CD8-positive, alpha-beta memory T cell (primary cell): ENCODE measurements around the gene SRBD1. TPM values are rescaled to one million over a fixed set of nuclear protein-coding genes. Genes with fewer than 3 reads are reported as not detected.

Experiments used
- CTCF ChIA-PET: fragments of 350-600 bp; sonication (Branson Sonifier 250); formaldehyde crosslinking; loops from one replicate; lab custom pipeline; 2021; ENCODE audit warnings: antibody characterized with exemption; lab: Charles Lee
- POLR2A ChIA-PET: fragments of 350-600 bp; sonication (Branson Sonifier 250); formaldehyde crosslinking; loops from one replicate; lab custom pipeline; 2021; ENCODE audit warnings: antibody characterized with exemption; lab: Charles Lee
- DNase-seq, 5 donors: peaks; one replicate each; pipeline versions ENCODE4 v3.0.0 to v3.0.0-alpha.2; 2020 to 2022; ENCODE audit warnings: mixed read lengths in 1 of 5
- H3K27ac ChIP-seq: one replicate; pipeline ENCODE4 v1.7.0; 2013; ENCODE audit warnings: low read depth, mild to moderate bottlenecking, low read length, moderate library complexity
- H3K27me3 ChIP-seq: 2 replicates; pipeline ENCODE4 v1.7.0; 2013; ENCODE audit warnings: low read length, mild to moderate bottlenecking; ENCODE audit not compliant: insufficient read depth, poor library complexity, severe bottlenecking
- H3K36me3 ChIP-seq: 2 replicates; pipeline ENCODE4 v1.7.0; 2013; ENCODE audit warnings: mild to moderate bottlenecking, low read length, moderate library complexity; ENCODE audit not compliant: insufficient read depth
- H3K4me1 ChIP-seq: 2 replicates; pipeline ENCODE4 v1.7.0; 2013; ENCODE audit warnings: mild to moderate bottlenecking, low read length, moderate library complexity; ENCODE audit not compliant: insufficient read depth
- H3K4me3 ChIP-seq: 2 replicates; pipeline ENCODE4 v1.7.0; 2013; ENCODE audit warnings: mild to moderate bottlenecking, low read length
- H3K9me3 ChIP-seq: 2 replicates; pipeline ENCODE4 v1.7.0; 2013; ENCODE audit warnings: mild to moderate bottlenecking, low read length
- H3K27ac Mint-ChIP-seq, 8 donors: one replicate each; pipeline ENCODE4 v1.8.0; 2020 to 2021; ENCODE audit warnings: mixed read lengths in 8 of 8, mild to moderate bottlenecking in 6 of 8, inconsistent platforms in 3 of 8, moderate library complexity in 3 of 8
- H3K27me3 Mint-ChIP-seq, 2 donors: one replicate each; pipeline ENCODE4 v1.8.0; 2020 to 2021; ENCODE audit warnings: mixed read lengths in 2 of 2, mild to moderate bottlenecking in 1 of 2, moderate library complexity in 1 of 2
- H3K36me3 Mint-ChIP-seq, 3 donors: one replicate each; pipeline ENCODE4 v1.8.0; 2020 to 2021; ENCODE audit warnings: mixed read lengths in 3 of 3, inconsistent platforms in 1 of 3, mild to moderate bottlenecking in 1 of 3
- H3K4me1 Mint-ChIP-seq, 3 donors: one replicate each; pipeline ENCODE4 v1.8.0; 2020 to 2021; ENCODE audit warnings: mixed read lengths in 3 of 3, inconsistent platforms in 1 of 3, mild to moderate bottlenecking in 1 of 3
- H3K4me3 Mint-ChIP-seq, 7 donors: one replicate each; pipeline ENCODE4 v1.8.0; 2020 to 2021; ENCODE audit warnings: mixed read lengths in 7 of 7, mild to moderate bottlenecking in 6 of 7, moderate library complexity in 4 of 7, inconsistent platforms in 2 of 7
- H3K9me3 Mint-ChIP-seq, 5 donors: one replicate each; pipeline ENCODE4 v1.8.0; 2020 to 2022; ENCODE audit warnings: mixed read lengths in 5 of 5, mild to moderate bottlenecking in 3 of 5, moderate library complexity in 2 of 5, inconsistent platforms in 1 of 5
- polyA plus RNA-seq: library from polyadenylated mRNA; unstranded; fragments of 300-500 nt; fragmentation: Illumina TruSeq; gene quantifications from one replicate; pipeline ENCODE4 v1.2.3, GENCODE V29; 2021
- total RNA-seq, 2 experiments: library from RNA; stranded (reverse); gene quantifications; one replicate each; pipeline ENCODE4 v1.2.3, GENCODE V29; 2021

SRBD1 gene
- total and polyA plus RNA-seq, 3 experiments from 2014 or later: 12.7 to 18.9 (median 18.1) TPM

DNA sequence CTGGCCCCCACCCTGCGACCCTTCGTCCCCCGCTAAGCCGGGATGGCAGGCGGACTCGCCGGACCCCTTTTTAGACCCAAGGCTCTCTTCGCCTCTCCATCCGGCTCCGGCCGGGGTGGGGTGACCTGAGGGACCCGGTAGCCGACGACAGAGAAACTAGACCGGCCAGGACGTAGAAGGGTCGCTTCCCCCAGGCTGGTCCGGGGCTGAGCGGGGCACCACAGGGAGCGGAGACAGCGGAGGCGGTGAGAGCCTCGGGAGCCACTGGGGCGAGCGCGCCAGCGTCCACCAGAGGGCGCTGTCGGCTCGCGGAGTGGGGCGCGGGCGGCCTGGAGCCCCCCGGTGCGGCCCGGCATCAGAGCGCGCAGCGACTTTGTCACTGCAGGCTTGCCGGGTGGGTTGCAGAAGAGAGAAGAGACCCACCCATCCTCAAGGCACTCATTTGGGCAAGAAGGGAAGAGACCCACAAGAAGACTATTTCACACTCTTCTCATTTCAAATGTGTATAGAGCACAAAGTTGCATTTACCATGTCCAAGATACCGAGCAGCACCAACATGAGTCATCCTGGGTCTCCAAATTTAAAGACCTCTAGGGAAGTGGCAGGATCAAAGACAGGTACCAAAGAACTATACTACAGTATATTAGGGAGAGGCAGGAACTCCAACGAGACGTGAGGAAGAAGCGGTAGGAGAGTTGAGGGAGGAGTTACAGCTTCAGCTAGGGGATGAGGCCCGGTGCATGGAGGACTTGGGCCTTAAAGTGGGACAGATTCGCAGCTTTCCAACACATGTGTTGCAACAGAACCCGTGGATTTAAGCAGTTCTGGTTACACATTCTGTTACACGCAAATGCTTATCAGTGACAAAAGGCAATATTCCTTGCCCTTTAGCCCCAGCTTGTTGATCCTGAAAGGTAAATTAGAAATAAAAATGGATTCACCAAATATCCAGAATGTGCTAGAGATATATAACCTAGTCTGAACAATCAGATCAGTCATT lies 32.8 kb upstream of the SRBD1 start:
- no peak overlapping the region for H3K27ac ChIP-seq
- no peaks in the 10 kb centered on the region for H3K36me3 ChIP-seq
- CTCF ChIA-PET: interaction anchor here (1.1 to 1.3 kb wide), 4 partner anchors 10 to 419 kb away, joined by 3 to 26 read pairs (median 3); no protein-coding TSS in a partner anchor
- Mint-ChIP-seq H3K27ac (peak overlapping the region in 1 of 8 donors; percentile 20), H3K9me3 (no peaks in the 10 kb centered on the region), H3K4me3 (peak overlapping the region in 6 of 7 donors; percentile 30 to 75 (median 56)), H3K36me3 (no peaks in the 10 kb centered on the region), H3K4me1 (peaks cover 0 to 12% (median 1%) of the 10 kb centered on the region in 3 donors), H3K27me3 (peaks cover 8 to 26% of the 10 kb centered on the region in 2 donors)
- POLR2A ChIA-PET: no interaction called here
- peak; percentile 64 to 76 (median 67) for DNase-seq
- H3K4me3 ChIP-seq: no peak overlapping the region
- H3K27me3 ChIP-seq: peaks cover 13% of the 10 kb centered on the region
- H3K9me3 ChIP-seq: no peaks in the 10 kb centered on the region
- H3K4me1 ChIP-seq: peaks cover 9% of the 10 kb centered on the region

DNA sequence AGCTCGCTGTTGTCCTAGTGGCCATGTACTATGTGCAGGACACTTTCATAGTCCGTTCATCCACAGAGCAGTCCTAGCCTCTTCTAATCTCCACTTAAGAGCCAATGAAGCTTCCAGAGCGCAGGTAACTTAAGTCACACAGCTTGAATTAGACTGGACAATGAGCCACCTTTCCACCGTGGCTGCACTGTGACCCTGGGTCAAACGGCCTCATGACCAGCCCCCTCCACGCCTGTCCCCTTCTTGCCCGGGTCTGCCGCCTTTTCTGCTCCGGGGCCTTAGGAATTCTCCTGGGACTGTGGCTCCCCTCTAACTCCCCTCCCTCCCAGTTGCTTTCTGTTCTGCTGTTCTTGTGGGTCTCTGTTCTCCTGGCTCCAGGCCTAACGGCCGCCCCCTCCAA lies 32.0 kb upstream of the SRBD1 start:
- H3K4me3 ChIP-seq: no peak overlapping the region
- Mint-ChIP-seq H3K9me3 (no peaks in the 10 kb centered on the region), H3K36me3 (no peaks in the 10 kb centered on the region), H3K27me3 (peaks cover 12 to 32% of the 10 kb centered on the region in 2 donors), H3K4me1 (peaks cover 0 to 12% (median 1%) of the 10 kb centered on the region in 3 donors), H3K27ac (peak overlapping the region in 1 of 8 donors; percentile 20), H3K4me3 (peak overlapping the region in 6 of 7 donors; percentile 30 to 75 (median 56))
- no peaks in the 10 kb centered on the region for H3K9me3 ChIP-seq
- H3K4me1 ChIP-seq: peaks cover 9% of the 10 kb centered on the region
- POLR2A ChIA-PET: no interaction called here
- H3K27ac ChIP-seq: no peak overlapping the region
- H3K36me3 ChIP-seq: no peaks in the 10 kb centered on the region
- DNase-seq: no peak
- H3K27me3 ChIP-seq: peaks cover 13% of the 10 kb centered on the region
- CTCF ChIA-PET: interaction anchor here (1.1 to 6.6 kb wide), 5 partner anchors 29 to 420 kb away, joined by 3 to 62 read pairs (median 4); no protein-coding TSS in a partner anchor

DNA sequence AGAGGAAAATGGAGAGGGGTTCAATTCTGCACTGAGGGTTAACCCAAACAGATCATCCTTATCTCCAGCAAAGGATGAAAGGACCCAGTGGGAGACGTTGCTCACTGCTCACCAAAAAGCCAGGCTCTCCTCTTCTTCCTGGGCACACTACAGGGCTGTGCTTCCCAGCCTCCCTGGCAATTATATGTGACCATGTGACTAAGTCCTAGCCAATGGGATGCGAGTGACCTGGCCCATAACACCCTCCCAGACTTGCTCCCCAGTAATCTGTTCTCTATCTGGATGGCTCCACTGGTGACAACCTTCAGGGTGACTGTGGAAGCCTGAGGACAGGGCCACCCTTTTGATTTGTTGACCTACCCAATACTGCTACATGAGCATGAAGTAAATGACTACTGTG lies 29.5 kb upstream of the SRBD1 start:
- ChIA-PET CTCF (interaction anchor here (2.0 to 6.6 kb wide), 2 partner anchors 12 to 139 kb away, joined by 5 to 62 read pairs; partner anchors contain the start of gene PRKCE), POLR2A (no interaction called here)
- Histone ChIP-seq H3K4me1 (peaks cover 9% of the 10 kb centered on the region), H3K27me3 (peaks cover 13% of the 10 kb centered on the region), H3K27ac (no peak overlapping the region), H3K9me3 (no peaks in the 10 kb centered on the region), H3K4me3 (no peak overlapping the region), H3K36me3 (no peaks in the 10 kb centered on the region)
- no peak overlapping the region for H3K4me3 Mint-ChIP-seq
- no peak for DNase-seq
- H3K27ac Mint-ChIP-seq: no peak overlapping the region
- H3K27me3 Mint-ChIP-seq: peaks cover 13 to 49% of the 10 kb centered on the region in 2 donors
- no peaks in the 10 kb centered on the region for H3K36me3 Mint-ChIP-seq
- H3K4me1 Mint-ChIP-seq: peaks cover 0 to 12% (median 1%) of the 10 kb centered on the region in 3 donors
- H3K9me3 Mint-ChIP-seq: no peaks in the 10 kb centered on the region

DNA sequence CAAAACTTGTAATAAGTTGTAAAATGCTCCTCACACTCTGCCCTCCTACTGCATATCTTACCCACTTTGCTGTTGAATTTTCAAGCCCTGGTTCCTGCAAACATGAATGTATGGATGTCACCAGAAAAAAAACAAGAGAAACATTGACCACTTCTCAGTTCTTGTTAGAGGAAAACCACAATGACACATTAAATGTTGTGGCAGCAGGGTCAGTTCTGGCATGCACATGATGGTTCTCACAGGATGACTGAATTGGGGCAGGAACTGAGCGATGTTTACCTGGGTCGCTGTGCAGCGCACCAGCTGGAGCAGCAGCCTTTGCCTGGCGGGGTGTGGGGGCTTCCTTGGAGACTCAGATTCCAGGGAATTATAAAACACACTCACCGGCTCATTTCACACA lies 26.4 kb upstream of the SRBD1 start:
- peaks cover 15 to 65% of the 10 kb centered on the region in 2 donors for H3K27me3 Mint-ChIP-seq
- POLR2A ChIA-PET: no interaction called here
- H3K36me3 Mint-ChIP-seq: no peaks in the 10 kb centered on the region

DNA sequence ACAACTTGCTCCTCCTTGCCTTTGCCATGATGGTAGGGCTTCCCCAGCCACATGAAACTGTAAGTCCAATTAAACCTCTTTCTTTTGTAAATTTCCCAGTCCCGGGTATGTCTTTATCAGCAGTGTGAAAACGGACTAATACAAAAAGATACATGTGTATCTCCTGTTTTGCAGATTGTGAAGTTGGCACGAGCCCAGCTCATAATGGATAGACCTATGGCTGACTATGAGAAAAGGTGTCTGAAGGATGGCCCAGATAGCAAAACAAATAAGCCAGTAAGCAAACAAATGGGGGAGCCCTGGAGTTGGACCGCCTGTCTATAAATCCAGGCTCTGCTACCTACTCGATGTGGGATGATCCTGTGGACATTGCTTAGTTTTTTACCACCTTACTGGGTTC lies 24.9 kb upstream of the SRBD1 start:
- no peak overlapping the region for H3K27ac Mint-ChIP-seq
- Histone ChIP-seq H3K4me3 (no peak overlapping the region), H3K36me3 (no peaks in the 10 kb centered on the region), H3K27ac (no peak overlapping the region), H3K9me3 (no peaks in the 10 kb centered on the region), H3K27me3 (peaks cover 4% of the 10 kb centered on the region), H3K4me1 (no peaks in the 10 kb centered on the region)
- H3K4me3 Mint-ChIP-seq: no peak overlapping the region
- peaks cover 12 to 66% of the 10 kb centered on the region in 2 donors for H3K27me3 Mint-ChIP-seq
- no peak for DNase-seq
- H3K36me3 Mint-ChIP-seq: no peaks in the 10 kb centered on the region
- no peaks in the 10 kb centered on the region for H3K9me3 Mint-ChIP-seq
- H3K4me1 Mint-ChIP-seq: no peaks in the 10 kb centered on the region
- ChIA-PET POLR2A (no interaction called here), CTCF (interaction anchor here (1.5 kb wide), 1 partner anchor 51 kb away, joined by 4 read pairs; no protein-coding TSS in a partner anchor)

More for the DNA sequence above, 26.4 kb upstream of the SRBD1 start:
- no peak overlapping the region for H3K27ac Mint-ChIP-seq
- Histone ChIP-seq H3K36me3 (no peaks in the 10 kb centered on the region), H3K4me3 (no peak overlapping the region), H3K27me3 (no peaks in the 10 kb centered on the region), H3K4me1 (no peaks in the 10 kb centered on the region), H3K9me3 (no peaks in the 10 kb centered on the region), H3K27ac (no peak overlapping the region)
- H3K4me1 Mint-ChIP-seq: no peaks in the 10 kb centered on the region
- H3K9me3 Mint-ChIP-seq: no peaks in the 10 kb centered on the region
- DNase-seq: no peak
- no peak overlapping the region for H3K4me3 Mint-ChIP-seq
- CTCF ChIA-PET: interaction anchor here (0.6 to 6.6 kb wide), 3 partner anchors 52 to 636 kb away, joined by 3 to 62 read pairs (median 4); no protein-coding TSS in a partner anchor

DNA sequence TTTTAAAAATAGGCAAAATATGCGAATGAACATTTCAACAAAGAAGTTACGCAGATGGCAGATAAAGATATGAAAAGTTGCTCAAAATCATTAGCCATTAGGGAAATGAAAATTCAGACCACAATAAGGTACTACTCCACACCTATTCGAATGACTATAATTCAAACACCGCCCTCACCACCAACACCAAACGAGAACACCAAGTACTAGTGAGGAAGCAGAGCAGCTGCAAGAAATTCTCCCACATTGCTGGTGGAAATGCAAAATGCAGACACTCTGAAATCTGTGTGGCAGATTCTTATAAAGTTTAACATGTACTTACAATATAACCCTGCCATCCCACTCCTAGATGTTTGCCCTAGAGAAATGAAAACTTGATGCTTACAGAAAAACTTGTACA lies 23.2 kb upstream of the SRBD1 start:
- H3K27me3 Mint-ChIP-seq: peaks cover 13 to 75% of the 10 kb centered on the region in 2 donors
- H3K4me1 Mint-ChIP-seq: no peaks in the 10 kb centered on the region

DNA sequence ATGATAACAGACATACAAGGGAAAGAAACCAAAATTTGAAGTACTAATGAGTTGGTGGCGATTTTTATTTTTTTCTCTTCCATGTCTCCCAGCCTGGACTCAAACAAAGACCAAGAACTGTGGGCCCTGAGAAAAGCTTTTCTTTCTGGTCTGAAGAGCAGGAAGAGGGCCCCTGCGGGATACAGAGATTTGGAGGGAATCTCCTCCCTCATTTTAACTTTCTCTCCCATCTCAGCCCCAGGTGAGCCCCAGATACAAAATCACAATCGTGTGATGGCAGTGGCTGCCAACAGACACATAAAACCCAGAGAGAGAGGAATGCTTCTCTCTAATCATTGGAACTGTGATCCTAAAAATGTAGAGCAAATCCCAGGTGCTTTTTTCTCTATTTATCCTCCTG lies 20.9 kb upstream of the SRBD1 start:
- peaks cover 0 to 2% (median 0%) of the 10 kb centered on the region in 3 donors for H3K36me3 Mint-ChIP-seq
- peaks cover 8 to 65% of the 10 kb centered on the region in 2 donors for H3K27me3 Mint-ChIP-seq
- H3K9me3 Mint-ChIP-seq: peaks cover 0 to 2% (median 0%) of the 10 kb centered on the region in 5 donors
- Histone ChIP-seq H3K27me3 (peaks cover 4% of the 10 kb centered on the region), H3K4me1 (no peaks in the 10 kb centered on the region), H3K27ac (no peak overlapping the region), H3K9me3 (no peaks in the 10 kb centered on the region), H3K36me3 (no peaks in the 10 kb centered on the region), H3K4me3 (no peak overlapping the region)
- no peaks in the 10 kb centered on the region for H3K4me1 Mint-ChIP-seq
- DNase-seq: no peak
- ChIA-PET CTCF (no interaction called here), POLR2A (no interaction called here)
- no peak overlapping the region for H3K27ac Mint-ChIP-seq
- no peak overlapping the region for H3K4me3 Mint-ChIP-seq

More for the DNA sequence above, 23.2 kb upstream of the SRBD1 start:
- Histone ChIP-seq H3K9me3 (no peaks in the 10 kb centered on the region), H3K4me1 (no peaks in the 10 kb centered on the region), H3K36me3 (no peaks in the 10 kb centered on the region), H3K27me3 (peaks cover 4% of the 10 kb centered on the region), H3K4me3 (no peak overlapping the region), H3K27ac (no peak overlapping the region)
- ChIA-PET POLR2A (no interaction called here), CTCF (interaction anchor here (1.0 to 1.2 kb wide), 2 partner anchors 16 to 144 kb away, joined by 3 read pairs; no protein-coding TSS in a partner anchor)
- no peak for DNase-seq
- Mint-ChIP-seq H3K9me3 (peaks cover 0 to 2% (median 0%) of the 10 kb centered on the region in 5 donors), H3K27ac (peak overlapping the region in 1 of 8 donors; percentile 30), H3K36me3 (peaks cover 0 to 2% (median 0%) of the 10 kb centered on the region in 3 donors), H3K4me3 (no peak overlapping the region)
